PFSK-1 (cell line): Measurements from ENCODE around the gene CHST2.

ENCODE experiments used
- FOXP2 ChIP-seq: optimal IDR thresholded peaks from 2 replicates; pipeline ENCODE3; 2011; ENCODE audit warnings: borderline replicate concordance, control low read depth, inconsistent platforms; ENCODE audit not compliant: insufficient read depth; ENCODE audit errors: extremely low read length, extremely low read depth
- TAF1 ChIP-seq: IDR thresholded peaks from 2 replicates; pipeline ENCODE4 v1.6.1; 2012; ENCODE audit warnings: low read length, control low read depth, borderline replicate concordance; ENCODE audit not compliant: insufficient read depth
- TF ChIP-seq, protein P1 (sequence below), 2 experiments: IDR thresholded peaks; 2 replicates each; pipeline versions ENCODE4 v1.6.1 to v1.8.0; 2011 to 2012; ENCODE audit warnings: low read depth in 2 of 2, low read length in 2 of 2, control low read depth in 1 of 2, inconsistent platforms in 1 of 2, mild to moderate bottlenecking in 1 of 2, moderate library complexity in 1 of 2; ENCODE audit not compliant: insufficient read depth in 1 of 2

GRCh38 chr3:143105170-143105569, 14.4 kb upstream of the CHST2 start:
- TF ChIP-seq TAF1: no peak
- TF ChIP-seq, protein P1, sequence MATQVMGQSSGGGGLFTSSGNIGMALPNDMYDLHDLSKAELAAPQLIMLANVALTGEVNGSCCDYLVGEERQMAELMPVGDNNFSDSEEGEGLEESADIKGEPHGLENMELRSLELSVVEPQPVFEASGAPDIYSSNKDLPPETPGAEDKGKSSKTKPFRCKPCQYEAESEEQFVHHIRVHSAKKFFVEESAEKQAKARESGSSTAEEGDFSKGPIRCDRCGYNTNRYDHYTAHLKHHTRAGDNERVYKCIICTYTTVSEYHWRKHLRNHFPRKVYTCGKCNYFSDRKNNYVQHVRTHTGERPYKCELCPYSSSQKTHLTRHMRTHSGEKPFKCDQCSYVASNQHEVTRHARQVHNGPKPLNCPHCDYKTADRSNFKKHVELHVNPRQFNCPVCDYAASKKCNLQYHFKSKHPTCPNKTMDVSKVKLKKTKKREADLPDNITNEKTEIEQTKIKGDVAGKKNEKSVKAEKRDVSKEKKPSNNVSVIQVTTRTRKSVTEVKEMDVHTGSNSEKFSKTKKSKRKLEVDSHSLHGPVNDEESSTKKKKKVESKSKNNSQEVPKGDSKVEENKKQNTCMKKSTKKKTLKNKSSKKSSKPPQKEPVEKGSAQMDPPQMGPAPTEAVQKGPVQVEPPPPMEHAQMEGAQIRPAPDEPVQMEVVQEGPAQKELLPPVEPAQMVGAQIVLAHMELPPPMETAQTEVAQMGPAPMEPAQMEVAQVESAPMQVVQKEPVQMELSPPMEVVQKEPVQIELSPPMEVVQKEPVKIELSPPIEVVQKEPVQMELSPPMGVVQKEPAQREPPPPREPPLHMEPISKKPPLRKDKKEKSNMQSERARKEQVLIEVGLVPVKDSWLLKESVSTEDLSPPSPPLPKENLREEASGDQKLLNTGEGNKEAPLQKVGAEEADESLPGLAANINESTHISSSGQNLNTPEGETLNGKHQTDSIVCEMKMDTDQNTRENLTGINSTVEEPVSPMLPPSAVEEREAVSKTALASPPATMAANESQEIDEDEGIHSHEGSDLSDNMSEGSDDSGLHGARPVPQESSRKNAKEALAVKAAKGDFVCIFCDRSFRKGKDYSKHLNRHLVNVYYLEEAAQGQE (IDR thresholded peaks at IDR 0.05; ENCODE audit: insufficient read depth in 1 of 2, low read depth in 2 of 2, low read length in 2 of 2): no peak
- TF ChIP-seq FOXP2: no peak
